ENCODE results near the gene GFPT2.

GFPT2 gene

GRCh38 chr5:180339583-180340183 lies 13.5 kb downstream of the GFPT2 start:
- no peak overlapping the region for H3K27ac ChIP-seq (ENCODE audit: insufficient read depth in 1 of 2, low read depth in 1 of 2, low read length in 2 of 2, poor library complexity in 1 of 2, severe bottlenecking in 2 of 2)
- POLR2A ChIA-PET: no interaction called here

GRCh38 chr5:180338001-180338707 lies 15.0 kb downstream of the GFPT2 start:
- ChIA-PET CTCF (interaction anchor here (0.8 to 1.6 kb wide), 3 partner anchors 9 to 23 kb away, joined by 3 to 4 read pairs (median 3); no protein-coding TSS in a partner anchor), POLR2A (no interaction called here)
- no peaks in the 10 kb centered on the region for H3K9me3 ChIP-seq (ENCODE audit: control extremely low read depth in 1 of 5, control insufficient read depth in 4 of 5, insufficient read depth in 2 of 5, low read depth in 1 of 5, low read length in 4 of 5)
- no peak for DNase-seq
- no peak overlapping the region for H3K4me3 ChIP-seq (ENCODE audit: control insufficient read depth in 1 of 7, extremely low read depth in 1 of 7, insufficient read depth in 4 of 7, low read depth in 2 of 7, low read length in 6 of 7)
- H3K36me3 ChIP-seq (ENCODE audit: control insufficient read depth in 4 of 4, insufficient read depth in 4 of 4, low read length in 3 of 4): no peaks in the 10 kb centered on the region
- H3K4me1 ChIP-seq (ENCODE audit: control extremely low read depth in 1 of 4, control insufficient read depth in 4 of 4, insufficient read depth in 4 of 4, low read length in 3 of 4): peaks cover 0 to 2% (median 0%) of the 10 kb centered on the region in 4 experiments
- no peak overlapping the region for H3K27ac ChIP-seq (ENCODE audit: insufficient read depth in 1 of 2, low read depth in 1 of 2, low read length in 2 of 2, poor library complexity in 1 of 2, severe bottlenecking in 2 of 2)
- peaks cover 0 to 6% (median 3%) of the 10 kb centered on the region in 5 experiments for H3K27me3 ChIP-seq (replicated peaks in 2 of 5; ENCODE audit: control insufficient read depth in 4 of 5, insufficient read depth in 5 of 5, low read length in 4 of 5)
- WGBS (ENCODE audit: insufficient coverage): 95% methylated on average over 22 of the region's 22 CpGs

More at GRCh38 chr5:180339583-180340183, 13.5 kb downstream of the GFPT2 start:
- Histone ChIP-seq H3K36me3 (ENCODE audit: control insufficient read depth in 4 of 4, insufficient read depth in 4 of 4, low read length in 3 of 4) (no peaks in the 10 kb centered on the region), H3K4me3 (ENCODE audit: control insufficient read depth in 1 of 7, extremely low read depth in 1 of 7, insufficient read depth in 4 of 7, low read depth in 2 of 7, low read length in 6 of 7) (no peak overlapping the region), H3K4me1 (ENCODE audit: control extremely low read depth in 1 of 4, control insufficient read depth in 4 of 4, insufficient read depth in 4 of 4, low read length in 3 of 4) (peaks cover 0 to 2% (median 0%) of the 10 kb centered on the region in 4 experiments), H3K27me3 (replicated peaks in 2 of 5; ENCODE audit: control insufficient read depth in 4 of 5, insufficient read depth in 5 of 5, low read length in 4 of 5) (peaks cover 2 to 17% (median 12%) of the 10 kb centered on the region in 5 experiments), H3K9me3 (ENCODE audit: control extremely low read depth in 1 of 5, control insufficient read depth in 4 of 5, insufficient read depth in 2 of 5, low read depth in 1 of 5, low read length in 4 of 5) (no peaks in the 10 kb centered on the region)
- no peak for DNase-seq
- 92% methylated on average over 5 of the region's 7 CpGs for WGBS (ENCODE audit: insufficient coverage)
- CTCF ChIA-PET: no interaction called here

GRCh38 chr5:180336234-180337020 lies 16.7 kb downstream of the GFPT2 start:
- Histone ChIP-seq H3K9me3 (ENCODE audit: control extremely low read depth in 1 of 5, control insufficient read depth in 4 of 5, insufficient read depth in 2 of 5, low read depth in 1 of 5, low read length in 4 of 5) (no peaks in the 10 kb centered on the region), H3K27ac (ENCODE audit: insufficient read depth in 1 of 2, low read depth in 1 of 2, low read length in 2 of 2, poor library complexity in 1 of 2, severe bottlenecking in 2 of 2) (no peak overlapping the region), H3K4me3 (ENCODE audit: control insufficient read depth in 1 of 7, extremely low read depth in 1 of 7, insufficient read depth in 4 of 7, low read depth in 2 of 7, low read length in 6 of 7) (no peak overlapping the region), H3K36me3 (ENCODE audit: control insufficient read depth in 4 of 4, insufficient read depth in 4 of 4, low read length in 3 of 4) (no peaks in the 10 kb centered on the region), H3K27me3 (replicated peaks in 2 of 5; ENCODE audit: control insufficient read depth in 4 of 5, insufficient read depth in 5 of 5, low read length in 4 of 5) (peaks cover 0 to 12% (median 4%) of the 10 kb centered on the region in 5 experiments), H3K4me1 (ENCODE audit: control extremely low read depth in 1 of 4, control insufficient read depth in 4 of 4, insufficient read depth in 4 of 4, low read length in 3 of 4) (peaks cover 0 to 1% (median 0%) of the 10 kb centered on the region in 4 experiments)
- no peak for DNase-seq
- WGBS (ENCODE audit: insufficient coverage): 91% methylated on average over 31 of the region's 34 CpGs
- POLR2A ChIA-PET: no interaction called here
- CTCF ChIA-PET: interaction anchor here (0.8 to 1.6 kb wide), 3 partner anchors 12 to 20 kb away, joined by 3 to 4 read pairs (median 3); no protein-coding TSS in a partner anchor

- WGBS (ENCODE audit: insufficient coverage): 97% methylated on average over 19 of the region's 19 CpGs
- no peaks in the 10 kb centered on the region for H3K36me3 ChIP-seq (ENCODE audit: control insufficient read depth in 4 of 4, insufficient read depth in 4 of 4, low read length in 3 of 4)
- ChIA-PET CTCF (interaction anchor here (0.8 to 1.2 kb wide), 2 partner anchors 11 to 18 kb away, joined by 3 to 4 read pairs; no protein-coding TSS in a partner anchor), POLR2A (no interaction called here)
- H3K9me3 ChIP-seq (ENCODE audit: control extremely low read depth in 1 of 5, control insufficient read depth in 4 of 5, insufficient read depth in 2 of 5, low read depth in 1 of 5, low read length in 4 of 5): no peaks in the 10 kb centered on the region
- H3K27me3 ChIP-seq (replicated peaks in 2 of 5; ENCODE audit: control insufficient read depth in 4 of 5, insufficient read depth in 5 of 5, low read length in 4 of 5): peaks cover 0 to 14% (median 4%) of the 10 kb centered on the region in 5 experiments
- DNase-seq: no peak
- peaks cover 0 to 3% (median 0%) of the 10 kb centered on the region in 4 experiments for H3K4me1 ChIP-seq (ENCODE audit: control extremely low read depth in 1 of 4, control insufficient read depth in 4 of 4, insufficient read depth in 4 of 4, low read length in 3 of 4)
- H3K27ac ChIP-seq (ENCODE audit: insufficient read depth in 1 of 2, low read depth in 1 of 2, low read length in 2 of 2, poor library complexity in 1 of 2, severe bottlenecking in 2 of 2): no peak overlapping the region
- H3K4me3 ChIP-seq (ENCODE audit: control insufficient read depth in 1 of 7, extremely low read depth in 1 of 7, insufficient read depth in 4 of 7, low read depth in 2 of 7, low read length in 6 of 7): no peak overlapping the region
These were observed 17.4 kb downstream of the GFPT2 start for GRCh38 chr5:180335614-180336233.

- H3K27ac ChIP-seq (ENCODE audit: insufficient read depth in 1 of 2, low read depth in 1 of 2, low read length in 2 of 2, poor library complexity in 1 of 2, severe bottlenecking in 2 of 2): no peak overlapping the region
- CTCF ChIA-PET: interaction anchor here (0.6 to 1.2 kb wide), 2 partner anchors 10 to 41 kb away, joined by 3 to 4 read pairs; no protein-coding TSS in a partner anchor
- POLR2A ChIA-PET: no interaction called here
- DNase-seq: no peak
- WGBS (ENCODE audit: insufficient coverage): 94% methylated on average over 13 of the region's 15 CpGs
- peaks cover 0 to 14% (median 4%) of the 10 kb centered on the region in 5 experiments for H3K27me3 ChIP-seq (replicated peaks in 2 of 5; ENCODE audit: control insufficient read depth in 4 of 5, insufficient read depth in 5 of 5, low read length in 4 of 5)
- H3K9me3 ChIP-seq (ENCODE audit: control extremely low read depth in 1 of 5, control insufficient read depth in 4 of 5, insufficient read depth in 2 of 5, low read depth in 1 of 5, low read length in 4 of 5): no peaks in the 10 kb centered on the region
- peaks cover 0 to 3% (median 0%) of the 10 kb centered on the region in 4 experiments for H3K4me1 ChIP-seq (ENCODE audit: control extremely low read depth in 1 of 4, control insufficient read depth in 4 of 4, insufficient read depth in 4 of 4, low read length in 3 of 4)
- no peaks in the 10 kb centered on the region for H3K36me3 ChIP-seq (ENCODE audit: control insufficient read depth in 4 of 4, insufficient read depth in 4 of 4, low read length in 3 of 4)
- H3K4me3 ChIP-seq (ENCODE audit: control insufficient read depth in 1 of 7, extremely low read depth in 1 of 7, insufficient read depth in 4 of 7, low read depth in 2 of 7, low read length in 6 of 7): no peak overlapping the region
These were observed 18.2 kb downstream of the GFPT2 start for GRCh38 chr5:180334751-180335613.

- no peaks in the 10 kb centered on the region for H3K36me3 ChIP-seq (ENCODE audit: control insufficient read depth in 4 of 4, insufficient read depth in 4 of 4, low read length in 3 of 4)
- H3K27ac ChIP-seq (ENCODE audit: insufficient read depth in 1 of 2, low read depth in 1 of 2, low read length in 2 of 2, poor library complexity in 1 of 2, severe bottlenecking in 2 of 2): no peak overlapping the region
- 77% methylated on average over 6 of the region's 6 CpGs for WGBS (ENCODE audit: insufficient coverage)
- ChIA-PET POLR2A (no interaction called here), CTCF (interaction anchor here (0.6 to 2.0 kb wide), 2 partner anchors 20 to 40 kb away, joined by 3 to 5 read pairs; no protein-coding TSS in a partner anchor)
- H3K27me3 ChIP-seq (replicated peaks in 2 of 5; ENCODE audit: control insufficient read depth in 4 of 5, insufficient read depth in 5 of 5, low read length in 4 of 5): peaks cover 0 to 14% (median 8%) of the 10 kb centered on the region in 5 experiments
- no peak for DNase-seq
- no peak overlapping the region for H3K4me3 ChIP-seq (ENCODE audit: control insufficient read depth in 1 of 7, extremely low read depth in 1 of 7, insufficient read depth in 4 of 7, low read depth in 2 of 7, low read length in 6 of 7)
- no peaks in the 10 kb centered on the region for H3K9me3 ChIP-seq (ENCODE audit: control extremely low read depth in 1 of 5, control insufficient read depth in 4 of 5, insufficient read depth in 2 of 5, low read depth in 1 of 5, low read length in 4 of 5)
- peaks cover 0 to 3% (median 0%) of the 10 kb centered on the region in 4 experiments for H3K4me1 ChIP-seq (ENCODE audit: control extremely low read depth in 1 of 4, control insufficient read depth in 4 of 4, insufficient read depth in 4 of 4, low read length in 3 of 4)
These were observed 19.0 kb downstream of the GFPT2 start for GRCh38 chr5:180334176-180334575.
